ENCODE results near the gene TSHZ2.

Gene TSHZ2

DNA sequence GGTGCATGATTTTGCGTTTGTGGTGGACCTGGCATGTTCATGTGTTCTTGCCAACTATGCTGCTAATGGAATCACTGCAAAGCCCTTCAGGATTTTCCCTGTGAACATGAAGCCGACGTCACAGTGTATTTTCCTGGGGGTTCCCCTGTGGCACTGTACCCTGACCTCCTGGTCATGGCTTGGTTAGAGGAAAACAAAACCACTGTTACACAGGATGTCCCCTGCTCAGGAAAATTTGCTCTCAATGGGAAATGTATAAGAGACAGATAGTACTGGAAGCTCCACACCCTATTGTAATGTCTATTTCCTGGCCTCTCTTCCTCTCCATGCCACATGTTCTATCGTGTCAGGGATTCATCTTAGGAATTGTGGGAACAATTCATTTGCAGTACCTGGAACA lies 19.7 kb downstream of the TSHZ2 start:
- no peak overlapping the region for H2AFZ ChIP-seq (ENCODE audit: low read depth, low read length)
- H3K79me2 ChIP-seq (ENCODE audit: low read length): no peaks in the 10 kb centered on the region
- no peaks in the 10 kb centered on the region for H3K9me3 ChIP-seq (ENCODE audit: insufficient read depth, low read length)
- no peak for TF ChIP-seq CTCF (IDR thresholded peaks at IDR 0.05; ENCODE audit: low read depth, low read length)
- no peak for TF ChIP-seq EZH2phosphoT487 (IDR thresholded peaks at IDR 0.05; ENCODE audit: low read depth)
- H4K20me1 ChIP-seq (ENCODE audit: insufficient read depth, low read length): no peaks in the 10 kb centered on the region
- no peak overlapping the region for H3K4me2 ChIP-seq (ENCODE audit: low read length)
- no peak overlapping the region for H3K27ac ChIP-seq (ENCODE audit: low read length)
- H3K4me1 ChIP-seq (ENCODE audit: low read length): peaks cover 12% of the 10 kb centered on the region
- no peak overlapping the region for H3K4me3 ChIP-seq (ENCODE audit: low read length)
- H3K9ac ChIP-seq (ENCODE audit: low read length): no peak overlapping the region
- no peaks in the 10 kb centered on the region for H3K36me3 ChIP-seq (replicated peaks; ENCODE audit: low read depth, low read length)
- no peaks in the 10 kb centered on the region for H3K27me3 ChIP-seq (ENCODE audit: low read depth, low read length)

DNA sequence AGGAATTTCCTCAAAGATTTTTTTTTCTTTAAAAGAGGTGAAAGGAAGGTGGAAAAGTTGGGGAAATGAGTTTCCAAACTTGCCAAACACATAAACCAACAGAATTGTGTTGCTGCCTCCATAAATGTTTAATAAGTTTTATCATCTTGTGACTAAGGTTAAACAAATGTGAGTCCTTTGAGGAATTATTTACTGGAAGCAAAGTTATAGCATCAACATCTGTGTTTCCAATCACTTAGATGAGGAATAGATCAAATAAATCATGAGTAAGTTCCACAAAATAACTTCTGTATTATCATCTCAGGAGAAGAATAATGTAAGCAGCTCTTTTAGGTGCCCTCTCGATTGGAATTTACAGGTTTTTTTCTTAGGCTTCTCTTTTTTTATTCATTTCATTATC lies 20.5 kb downstream of the TSHZ2 start:
- Histone ChIP-seq H4K20me1 (ENCODE audit: insufficient read depth, low read length) (no peaks in the 10 kb centered on the region), H3K27ac (ENCODE audit: low read length) (no peak overlapping the region), H3K27me3 (ENCODE audit: low read depth, low read length) (no peaks in the 10 kb centered on the region), H3K4me2 (ENCODE audit: low read length) (no peak overlapping the region), H3K4me3 (ENCODE audit: low read length) (no peak overlapping the region), H3K9me3 (ENCODE audit: insufficient read depth, low read length) (no peaks in the 10 kb centered on the region), H3K79me2 (ENCODE audit: low read length) (no peaks in the 10 kb centered on the region), H2AFZ (ENCODE audit: low read depth, low read length) (no peak overlapping the region), H3K9ac (ENCODE audit: low read length) (no peak overlapping the region), H3K36me3 (replicated peaks; ENCODE audit: low read depth, low read length) (no peaks in the 10 kb centered on the region), H3K4me1 (ENCODE audit: low read length) (peaks cover 12% of the 10 kb centered on the region)
- TF ChIP-seq CTCF (IDR thresholded peaks at IDR 0.05; ENCODE audit: low read depth, low read length): no peak
- no peak for TF ChIP-seq EZH2phosphoT487 (IDR thresholded peaks at IDR 0.05; ENCODE audit: low read depth)

GRCh38 chr20:52993076-52993475 lies 20.9 kb downstream of the TSHZ2 start:
- H4K20me1 ChIP-seq (ENCODE audit: insufficient read depth, low read length): no peaks in the 10 kb centered on the region
- no peaks in the 10 kb centered on the region for H3K9me3 ChIP-seq (ENCODE audit: insufficient read depth, low read length)
- no peak overlapping the region for H2AFZ ChIP-seq (ENCODE audit: low read depth, low read length)
- H3K27ac ChIP-seq (ENCODE audit: low read length): no peak overlapping the region
- TF ChIP-seq CTCF (IDR thresholded peaks at IDR 0.05; ENCODE audit: low read depth, low read length) (no peak), EZH2phosphoT487 (IDR thresholded peaks at IDR 0.05; ENCODE audit: low read depth) (no peak)
- no peaks in the 10 kb centered on the region for H3K27me3 ChIP-seq (ENCODE audit: low read depth, low read length)
- no peak overlapping the region for H3K4me2 ChIP-seq (ENCODE audit: low read length)
- no peak overlapping the region for H3K4me3 ChIP-seq (ENCODE audit: low read length)
- no peaks in the 10 kb centered on the region for H3K79me2 ChIP-seq (ENCODE audit: low read length)
- no peak overlapping the region for H3K9ac ChIP-seq (ENCODE audit: low read length)
- H3K4me1 ChIP-seq (ENCODE audit: low read length): peaks cover 12% of the 10 kb centered on the region
- H3K36me3 ChIP-seq (replicated peaks; ENCODE audit: low read depth, low read length): no peaks in the 10 kb centered on the region

DNA sequence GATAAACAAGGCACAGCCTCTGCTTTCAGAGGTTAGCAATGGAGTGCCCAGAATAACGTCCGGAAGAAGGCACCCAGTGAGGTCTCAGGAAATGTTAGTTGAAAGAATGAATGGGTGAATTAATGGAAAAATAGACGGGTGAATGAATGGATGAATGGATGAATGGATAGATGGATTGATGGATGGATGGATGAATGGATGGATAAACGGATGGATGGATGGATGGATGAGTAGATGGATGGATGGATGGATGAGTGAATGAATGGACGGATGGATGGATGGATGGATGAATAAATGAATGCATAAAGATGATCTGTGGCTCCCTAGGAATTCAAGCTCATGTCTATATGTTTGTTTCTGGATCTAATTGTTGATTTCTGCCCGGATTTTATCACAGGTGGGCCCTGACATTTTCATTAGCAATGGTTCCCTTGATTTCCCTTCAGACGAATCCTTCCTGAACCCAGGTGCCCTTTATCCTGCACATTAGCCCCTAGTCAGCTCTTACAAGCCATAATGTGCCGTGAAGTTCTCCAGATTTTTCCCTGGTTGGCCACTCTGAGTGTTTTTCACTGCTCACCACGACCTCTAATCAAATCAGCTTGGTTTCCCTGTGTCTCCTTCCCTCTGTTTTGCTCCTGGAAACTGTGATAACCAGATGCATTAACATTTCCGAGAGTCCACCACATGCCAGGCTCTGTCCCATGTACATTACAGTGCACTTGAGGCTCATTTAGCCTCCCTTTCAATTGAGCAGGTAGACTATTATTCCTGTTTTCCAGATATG lies 22.2 kb downstream of the TSHZ2 start:
- peaks cover 12% of the 10 kb centered on the region for H3K4me1 ChIP-seq (ENCODE audit: low read length)
- H2AFZ ChIP-seq (ENCODE audit: low read depth, low read length): no peak overlapping the region
- no peak overlapping the region for H3K27ac ChIP-seq (ENCODE audit: low read length)
- H3K9me3 ChIP-seq (ENCODE audit: insufficient read depth, low read length): no peaks in the 10 kb centered on the region
- H4K20me1 ChIP-seq (ENCODE audit: insufficient read depth, low read length): no peaks in the 10 kb centered on the region
- no peaks in the 10 kb centered on the region for H3K79me2 ChIP-seq (ENCODE audit: low read length)
- no peaks in the 10 kb centered on the region for H3K36me3 ChIP-seq (replicated peaks; ENCODE audit: low read depth, low read length)
- TF ChIP-seq EZH2phosphoT487 (IDR thresholded peaks at IDR 0.05; ENCODE audit: low read depth): no peak
- TF ChIP-seq CTCF (IDR thresholded peaks at IDR 0.05; ENCODE audit: low read depth, low read length): no peak
- H3K27me3 ChIP-seq (ENCODE audit: low read depth, low read length): no peaks in the 10 kb centered on the region
- no peak overlapping the region for H3K4me3 ChIP-seq (ENCODE audit: low read length)
- no peak overlapping the region for H3K4me2 ChIP-seq (ENCODE audit: low read length)
- H3K9ac ChIP-seq (ENCODE audit: low read length): no peak overlapping the region
